Measurements from ENCODE around the gene PACS1. TPM values are rescaled to one million over a fixed set of nuclear protein-coding genes. Genes with fewer than 3 reads are reported as not detected.
"Not testable (repeated sequence)": the region's sequence is repeated elsewhere in the genome, so short reads cannot be mapped to it uniquely, and the experiment has no call there.

PACS1 gene
- total RNA-seq, 1 experiment from 2014 or later = 16.7 TPM

GRCh38 chr11:66275396-66275795 is 205.3 kb downstream of the PACS1 start:
- DNase-seq (ENCODE audit: low read depth) = no peak

GRCh38 chr11:66275984-66276612 is 206.0 kb downstream of the PACS1 start:
- no peak for DNase-seq (ENCODE audit: low read depth)

- DNase-seq (ENCODE audit: low read depth) = not testable (repeated sequence)
These were observed 206.5 kb downstream of the PACS1 start for GRCh38 chr11:66276619-66277018.

GRCh38 chr11:66277064-66277463 is 207.0 kb downstream of the PACS1 start:
- DNase-seq (ENCODE audit: low read depth) = not testable (repeated sequence)

- DNase-seq (ENCODE audit: low read depth) = no peak
These were observed 207.6 kb downstream of the PACS1 start, which contains the start of gene CNIH2 for GRCh38 chr11:66277471-66278362. Gene CNIH2 (plus strand): TSS chr11:66278175. CDS start chr11:66278457, 282 bp downstream.

- peak; percentile 65 for DNase-seq (ENCODE audit: low read depth)
These were observed 208.5 kb downstream of the PACS1 start for GRCh38 chr11:66278363-66279091.

- DNase-seq (ENCODE audit: low read depth) = no peak
These were observed 209.1 kb downstream of the PACS1 start for GRCh38 chr11:66279092-66279734.

GRCh38 chr11:66280428-66280827 is 210.4 kb downstream of the PACS1 start:
- DNase-seq (ENCODE audit: low read depth) = no peak

- no peak for DNase-seq (ENCODE audit: low read depth)
These were observed 210.9 kb downstream of the PACS1 start for GRCh38 chr11:66281001-66281400.

GRCh38 chr11:66281776-66282467 is 211.8 kb downstream of the PACS1 start:
- no peak for DNase-seq (ENCODE audit: low read depth)

- DNase-seq (ENCODE audit: low read depth) = peak; percentile 93
These were observed 212.7 kb downstream of the PACS1 start for GRCh38 chr11:66282468-66283455.

- no peak for DNase-seq (ENCODE audit: low read depth)
These were observed 213.5 kb downstream of the PACS1 start for GRCh38 chr11:66283461-66284105.

- no peak for DNase-seq (ENCODE audit: low read depth)
These were observed 214.5 kb downstream of the PACS1 start for GRCh38 chr11:66284526-66285078.

- DNase-seq (ENCODE audit: low read depth) = no peak
These were observed 215.3 kb downstream of the PACS1 start for GRCh38 chr11:66285250-66285947.

GRCh38 chr11:66286699-66287098 is 216.6 kb downstream of the PACS1 start:
- DNase-seq (ENCODE audit: low read depth) = no peak

GRCh38 chr11:66287211-66287888 is 217.3 kb downstream of the PACS1 start:
- no peak for DNase-seq (ENCODE audit: low read depth)

- peak; percentile 27 for DNase-seq (ENCODE audit: low read depth)
These were observed 218.0 kb downstream of the PACS1 start for GRCh38 chr11:66287889-66288670.

Measured in RPMI7951 (cell line).